ENCODE results near the gene ENO2.

DNA sequence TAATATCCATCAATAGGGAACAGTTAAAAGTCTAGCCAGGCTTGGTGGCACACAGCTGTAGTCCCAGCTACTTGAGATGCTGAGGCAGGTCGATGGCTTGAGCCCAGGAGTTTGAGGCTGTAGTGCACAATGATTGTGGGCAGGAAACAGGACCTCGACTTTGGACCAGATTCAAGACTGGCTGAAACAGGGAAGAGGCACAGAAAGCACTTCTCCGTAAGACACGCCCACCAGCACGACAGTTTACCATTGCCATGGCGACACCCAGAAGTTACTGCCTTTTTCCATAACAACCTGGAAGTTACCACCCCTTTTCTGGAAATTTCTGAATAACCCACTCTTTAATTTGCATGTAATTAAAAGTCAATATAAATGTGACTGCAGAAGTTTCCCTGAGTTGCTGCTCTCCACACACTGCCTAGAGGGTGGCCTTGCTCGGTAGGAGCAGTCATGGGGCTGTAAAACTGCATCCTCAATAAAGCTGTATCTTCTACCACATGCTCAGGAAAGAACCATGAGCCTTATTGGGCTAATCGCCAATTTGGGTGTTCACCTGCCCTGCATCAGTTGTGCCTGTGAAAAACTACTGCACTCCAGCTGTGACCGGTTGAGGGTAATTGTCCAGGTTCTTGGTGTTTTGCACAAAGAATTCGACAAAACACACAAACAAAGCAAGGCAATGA is 14.4 kb upstream of the ENO2 start:
- TF ChIP-seq, protein P1, sequence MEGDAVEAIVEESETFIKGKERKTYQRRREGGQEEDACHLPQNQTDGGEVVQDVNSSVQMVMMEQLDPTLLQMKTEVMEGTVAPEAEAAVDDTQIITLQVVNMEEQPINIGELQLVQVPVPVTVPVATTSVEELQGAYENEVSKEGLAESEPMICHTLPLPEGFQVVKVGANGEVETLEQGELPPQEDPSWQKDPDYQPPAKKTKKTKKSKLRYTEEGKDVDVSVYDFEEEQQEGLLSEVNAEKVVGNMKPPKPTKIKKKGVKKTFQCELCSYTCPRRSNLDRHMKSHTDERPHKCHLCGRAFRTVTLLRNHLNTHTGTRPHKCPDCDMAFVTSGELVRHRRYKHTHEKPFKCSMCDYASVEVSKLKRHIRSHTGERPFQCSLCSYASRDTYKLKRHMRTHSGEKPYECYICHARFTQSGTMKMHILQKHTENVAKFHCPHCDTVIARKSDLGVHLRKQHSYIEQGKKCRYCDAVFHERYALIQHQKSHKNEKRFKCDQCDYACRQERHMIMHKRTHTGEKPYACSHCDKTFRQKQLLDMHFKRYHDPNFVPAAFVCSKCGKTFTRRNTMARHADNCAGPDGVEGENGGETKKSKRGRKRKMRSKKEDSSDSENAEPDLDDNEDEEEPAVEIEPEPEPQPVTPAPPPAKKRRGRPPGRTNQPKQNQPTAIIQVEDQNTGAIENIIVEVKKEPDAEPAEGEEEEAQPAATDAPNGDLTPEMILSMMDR (conservative IDR thresholded peaks at IDR 0.05; ENCODE audit: low read length): no peak
- TF ChIP-seq EZH2phosphoT487 (IDR thresholded peaks at IDR 0.05; ENCODE audit: borderline replicate concordance): no peak
